Vagina (tissue), 2 donors: ENCODE results near the gene IGLON5.

Experiments used
- POLR2AphosphoS5 ChIP-seq, 2 donors: sonication (generic); formaldehyde crosslinking; IDR thresholded peaks; one replicate each; pipeline ENCODE4 v1.9.0; 2017; ENCODE audit warnings: antibody characterized with exemption in 2 of 2, mild to moderate bottlenecking in 2 of 2, low read depth in 1 of 2; ENCODE audit not compliant: insufficient read depth in 1 of 2
- TF ChIP-seq, protein P1 (sequence below), 3 experiments: fragments of 450-650 bp in 2 of 3; fragments of 200-600 bp in 1 of 3; sonication (generic) in 1 of 3; IDR thresholded peaks; one replicate each; pipeline ENCODE4 v1.5.1; 2017 to 2019; ENCODE audit warnings: antibody characterized with exemption in 3 of 3, mild to moderate bottlenecking in 2 of 3, moderate library complexity in 2 of 3

DNA sequence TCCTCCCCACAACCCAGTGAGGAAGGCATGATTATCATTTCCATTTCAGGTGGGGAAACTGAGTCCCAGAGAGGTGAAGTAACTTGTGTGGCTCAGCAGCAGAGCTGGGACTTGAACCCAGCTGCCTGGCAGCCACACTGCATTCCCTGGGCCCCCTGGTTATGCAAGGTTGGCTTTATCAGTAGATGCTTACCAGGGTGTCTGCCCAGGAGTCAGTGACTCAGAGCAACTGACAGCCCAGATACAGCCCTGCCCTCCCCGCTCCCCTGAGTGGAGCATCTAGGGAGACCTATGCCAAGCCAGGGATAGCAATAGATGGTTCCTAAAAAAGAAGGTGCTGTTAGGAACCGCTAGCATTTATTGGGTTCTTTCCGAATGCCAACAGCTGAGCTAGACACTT lies 5.9 kb downstream of the IGLON5 start:
- TF ChIP-seq, protein P1, sequence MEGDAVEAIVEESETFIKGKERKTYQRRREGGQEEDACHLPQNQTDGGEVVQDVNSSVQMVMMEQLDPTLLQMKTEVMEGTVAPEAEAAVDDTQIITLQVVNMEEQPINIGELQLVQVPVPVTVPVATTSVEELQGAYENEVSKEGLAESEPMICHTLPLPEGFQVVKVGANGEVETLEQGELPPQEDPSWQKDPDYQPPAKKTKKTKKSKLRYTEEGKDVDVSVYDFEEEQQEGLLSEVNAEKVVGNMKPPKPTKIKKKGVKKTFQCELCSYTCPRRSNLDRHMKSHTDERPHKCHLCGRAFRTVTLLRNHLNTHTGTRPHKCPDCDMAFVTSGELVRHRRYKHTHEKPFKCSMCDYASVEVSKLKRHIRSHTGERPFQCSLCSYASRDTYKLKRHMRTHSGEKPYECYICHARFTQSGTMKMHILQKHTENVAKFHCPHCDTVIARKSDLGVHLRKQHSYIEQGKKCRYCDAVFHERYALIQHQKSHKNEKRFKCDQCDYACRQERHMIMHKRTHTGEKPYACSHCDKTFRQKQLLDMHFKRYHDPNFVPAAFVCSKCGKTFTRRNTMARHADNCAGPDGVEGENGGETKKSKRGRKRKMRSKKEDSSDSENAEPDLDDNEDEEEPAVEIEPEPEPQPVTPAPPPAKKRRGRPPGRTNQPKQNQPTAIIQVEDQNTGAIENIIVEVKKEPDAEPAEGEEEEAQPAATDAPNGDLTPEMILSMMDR (IDR thresholded peaks at IDR 0.05), result no peak
- no peak for TF ChIP-seq POLR2AphosphoS5 (IDR thresholded peaks at IDR 0.05; ENCODE audit: insufficient read depth in 1 of 2, low read depth in 1 of 2)
